ENCODE data around the gene GZMA.

DNA sequence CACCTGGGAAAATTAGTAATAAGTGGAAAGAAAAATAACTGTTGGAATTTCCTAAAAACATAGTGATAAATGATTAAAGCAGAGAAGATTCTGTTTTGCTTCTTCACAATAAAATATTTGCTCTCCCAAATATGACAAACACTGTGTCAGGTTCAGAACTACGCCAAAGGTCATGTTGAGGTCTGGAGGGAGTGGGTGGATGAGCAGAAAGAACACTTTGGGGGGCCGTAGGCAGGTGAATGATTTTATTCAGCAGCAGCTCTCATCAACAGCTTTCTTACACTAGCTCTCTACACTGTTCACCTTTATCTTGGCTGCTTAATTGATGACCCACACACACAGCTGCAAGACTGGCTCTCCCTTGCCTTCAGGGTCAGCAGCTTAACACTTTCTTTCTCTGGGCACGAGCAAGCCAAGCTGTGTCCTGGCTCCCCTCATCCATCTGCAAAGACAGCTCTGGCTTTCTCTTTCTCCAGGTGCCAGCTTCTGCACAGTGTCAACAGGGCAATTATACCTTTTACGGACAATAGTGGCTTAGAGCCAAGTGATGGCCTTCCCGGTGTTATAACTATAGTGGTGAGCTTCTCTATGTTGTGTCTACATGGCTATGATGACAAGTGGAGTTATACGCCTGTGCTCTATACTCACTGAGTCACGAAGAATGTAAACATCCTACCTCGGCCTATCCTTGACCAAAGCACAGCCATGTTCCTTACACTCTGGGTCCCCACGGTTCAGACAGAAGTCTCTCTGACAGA, 38.6 kb downstream of the GZMA start:
- no peak for TF ChIP-seq POLR2A (IDR thresholded peaks at IDR 0.05)
- TF ChIP-seq, protein P1, sequence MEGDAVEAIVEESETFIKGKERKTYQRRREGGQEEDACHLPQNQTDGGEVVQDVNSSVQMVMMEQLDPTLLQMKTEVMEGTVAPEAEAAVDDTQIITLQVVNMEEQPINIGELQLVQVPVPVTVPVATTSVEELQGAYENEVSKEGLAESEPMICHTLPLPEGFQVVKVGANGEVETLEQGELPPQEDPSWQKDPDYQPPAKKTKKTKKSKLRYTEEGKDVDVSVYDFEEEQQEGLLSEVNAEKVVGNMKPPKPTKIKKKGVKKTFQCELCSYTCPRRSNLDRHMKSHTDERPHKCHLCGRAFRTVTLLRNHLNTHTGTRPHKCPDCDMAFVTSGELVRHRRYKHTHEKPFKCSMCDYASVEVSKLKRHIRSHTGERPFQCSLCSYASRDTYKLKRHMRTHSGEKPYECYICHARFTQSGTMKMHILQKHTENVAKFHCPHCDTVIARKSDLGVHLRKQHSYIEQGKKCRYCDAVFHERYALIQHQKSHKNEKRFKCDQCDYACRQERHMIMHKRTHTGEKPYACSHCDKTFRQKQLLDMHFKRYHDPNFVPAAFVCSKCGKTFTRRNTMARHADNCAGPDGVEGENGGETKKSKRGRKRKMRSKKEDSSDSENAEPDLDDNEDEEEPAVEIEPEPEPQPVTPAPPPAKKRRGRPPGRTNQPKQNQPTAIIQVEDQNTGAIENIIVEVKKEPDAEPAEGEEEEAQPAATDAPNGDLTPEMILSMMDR (IDR thresholded peaks at IDR 0.05), result no peak

All from lower leg skin (tissue), 3 donors.